ENCODE data around the gene LRRC74B. TPM values are rescaled to one million over a fixed set of nuclear protein-coding genes. Genes with fewer than 3 reads are reported as not detected.
"Not testable (repeated sequence)": the region's sequence is repeated elsewhere in the genome, so short reads cannot be mapped to it uniquely, and the experiment has no call there.

Gene LRRC74B
- total RNA-seq, 1 experiment from 2014 or later: not detected

DNA sequence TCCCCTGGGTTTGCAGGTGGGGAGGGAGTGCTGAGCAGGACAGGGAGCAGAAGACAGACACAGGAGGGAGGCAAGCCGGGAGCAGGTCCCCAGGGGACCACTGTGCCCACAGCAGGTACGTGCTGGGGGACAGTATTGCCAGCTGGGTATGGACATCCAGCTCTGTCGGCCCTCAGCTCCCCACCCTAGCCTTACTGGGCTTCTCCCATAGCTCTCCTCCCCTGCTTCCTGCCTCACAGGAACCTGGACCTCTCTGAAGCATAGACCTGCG lies 9.8 kb downstream of the LRRC74B start:
- no peak for TF ChIP-seq EZH2phosphoT487 (IDR thresholded peaks at IDR 0.05; ENCODE audit: borderline replicate concordance, low read length)
- TF ChIP-seq, protein P1, sequence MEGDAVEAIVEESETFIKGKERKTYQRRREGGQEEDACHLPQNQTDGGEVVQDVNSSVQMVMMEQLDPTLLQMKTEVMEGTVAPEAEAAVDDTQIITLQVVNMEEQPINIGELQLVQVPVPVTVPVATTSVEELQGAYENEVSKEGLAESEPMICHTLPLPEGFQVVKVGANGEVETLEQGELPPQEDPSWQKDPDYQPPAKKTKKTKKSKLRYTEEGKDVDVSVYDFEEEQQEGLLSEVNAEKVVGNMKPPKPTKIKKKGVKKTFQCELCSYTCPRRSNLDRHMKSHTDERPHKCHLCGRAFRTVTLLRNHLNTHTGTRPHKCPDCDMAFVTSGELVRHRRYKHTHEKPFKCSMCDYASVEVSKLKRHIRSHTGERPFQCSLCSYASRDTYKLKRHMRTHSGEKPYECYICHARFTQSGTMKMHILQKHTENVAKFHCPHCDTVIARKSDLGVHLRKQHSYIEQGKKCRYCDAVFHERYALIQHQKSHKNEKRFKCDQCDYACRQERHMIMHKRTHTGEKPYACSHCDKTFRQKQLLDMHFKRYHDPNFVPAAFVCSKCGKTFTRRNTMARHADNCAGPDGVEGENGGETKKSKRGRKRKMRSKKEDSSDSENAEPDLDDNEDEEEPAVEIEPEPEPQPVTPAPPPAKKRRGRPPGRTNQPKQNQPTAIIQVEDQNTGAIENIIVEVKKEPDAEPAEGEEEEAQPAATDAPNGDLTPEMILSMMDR (conservative IDR thresholded peaks at IDR 0.05; ENCODE audit: low read depth, low read length): no peak
- TF ChIP-seq EZH2 (IDR thresholded peaks at IDR 0.05; ENCODE audit: low read length, unreplicated experiment): no peak
- ChIA-PET CTCF (no interaction called here), POLR2A (ENCODE audit: unreplicated experiment) (no interaction called here)
- no peaks in the 10 kb centered on the region for H3K36me3 ChIP-seq (ENCODE audit: low read depth, low read length)
- H3K9ac ChIP-seq (ENCODE audit: low read length): no peak overlapping the region
- no peaks in the 10 kb centered on the region for H3F3A ChIP-seq (ENCODE audit: low read length, unreplicated experiment)
- H3K9me2 ChIP-seq (replicated peaks; ENCODE audit: low read length): no peaks in the 10 kb centered on the region
- no peak overlapping the region for H3K4me3 ChIP-seq (ENCODE audit: low read length)
- ATAC-seq (no peak), DNase-seq (no peak)
- no peaks in the 10 kb centered on the region for H3K27me3 ChIP-seq (ENCODE audit: low read length)
- no peaks in the 10 kb centered on the region for H3K79me2 ChIP-seq (ENCODE audit: low read length)
- H2AFZ ChIP-seq (ENCODE audit: low read length): no peak overlapping the region
- no peaks in the 10 kb centered on the region for H3K9me3 ChIP-seq (ENCODE audit: low read length)
- H3K27ac ChIP-seq (ENCODE audit: low read length): no peak overlapping the region
- no peak overlapping the region for H3K4me2 ChIP-seq (ENCODE audit: low read length)
- intact Hi-C loops (cut with micrococcal nuclease): no loop called here
- H3K4me1 ChIP-seq (ENCODE audit: insufficient read depth, low read length): no peaks in the 10 kb centered on the region
- H4K20me1 ChIP-seq (ENCODE audit: low read length): no peaks in the 10 kb centered on the region
- BruUV-seq (replicated peaks): no TSS peak

DNA sequence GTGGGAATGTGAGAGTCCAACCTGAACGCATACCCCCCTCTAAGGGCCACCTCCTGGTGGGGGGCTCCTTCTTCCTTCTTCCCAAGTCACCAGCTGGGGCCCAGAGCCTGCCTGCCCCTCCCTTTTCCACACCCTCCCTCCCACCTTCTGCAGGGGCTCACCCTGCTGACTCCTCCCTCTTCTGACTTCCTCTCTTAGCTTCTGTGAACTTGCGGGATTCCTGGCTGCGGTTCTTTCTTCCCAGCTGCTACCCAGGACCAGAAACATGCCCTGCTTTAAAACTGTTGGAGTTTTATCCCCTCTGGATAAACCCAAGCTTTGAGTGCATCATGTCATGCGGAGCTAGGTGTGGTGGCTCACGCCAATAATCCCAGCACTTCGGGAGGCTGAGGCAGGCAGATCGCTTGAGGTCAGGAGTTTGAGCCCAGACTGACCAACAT lies 10.2 kb downstream of the LRRC74B start:
- Histone ChIP-seq H3F3A (ENCODE audit: low read length, unreplicated experiment) (no peaks in the 10 kb centered on the region), H3K27ac (ENCODE audit: low read length) (no peak overlapping the region), H3K4me3 (ENCODE audit: low read length) (no peak overlapping the region), H3K9ac (ENCODE audit: low read length) (no peak overlapping the region), H3K79me2 (ENCODE audit: low read length) (no peaks in the 10 kb centered on the region), H3K4me1 (ENCODE audit: insufficient read depth, low read length) (no peaks in the 10 kb centered on the region), H3K36me3 (ENCODE audit: low read depth, low read length) (no peaks in the 10 kb centered on the region), H3K27me3 (ENCODE audit: low read length) (no peaks in the 10 kb centered on the region), H3K9me2 (replicated peaks; ENCODE audit: low read length) (no peaks in the 10 kb centered on the region), H3K9me3 (ENCODE audit: low read length) (no peaks in the 10 kb centered on the region), H2AFZ (ENCODE audit: low read length) (no peak overlapping the region), H3K4me2 (ENCODE audit: low read length) (no peak overlapping the region), H4K20me1 (ENCODE audit: low read length) (no peaks in the 10 kb centered on the region)
- DNase-seq (no peak), ATAC-seq (no peak)
- BruUV-seq (replicated peaks): no TSS peak
- TF ChIP-seq, protein P1 (conservative IDR thresholded peaks at IDR 0.05; ENCODE audit: low read depth, low read length): no peak
- no peak for TF ChIP-seq EZH2phosphoT487 (IDR thresholded peaks at IDR 0.05; ENCODE audit: borderline replicate concordance, low read length)
- no peak for TF ChIP-seq EZH2 (IDR thresholded peaks at IDR 0.05; ENCODE audit: low read length, unreplicated experiment)
- ChIA-PET POLR2A (ENCODE audit: unreplicated experiment) (no interaction called here), CTCF (no interaction called here)
- intact Hi-C loops (cut with micrococcal nuclease): no loop called here

- H3K4me2 ChIP-seq (ENCODE audit: low read length); H3K4me3 ChIP-seq (ENCODE audit: low read length); POLR2A ChIA-PET (ENCODE audit: unreplicated experiment); H3K79me2 ChIP-seq (ENCODE audit: low read length); H3K4me1 ChIP-seq (ENCODE audit: insufficient read depth, low read length); H3K27me3 ChIP-seq (ENCODE audit: low read length); H4K20me1 ChIP-seq (ENCODE audit: low read length); DNase-seq; ATAC-seq; intact Hi-C loops (cut with micrococcal nuclease); H3K9me2 ChIP-seq (replicated peaks; ENCODE audit: low read length); H3K36me3 ChIP-seq (ENCODE audit: low read depth, low read length); H3K9ac ChIP-seq (ENCODE audit: low read length); H3K27ac ChIP-seq (ENCODE audit: low read length); CTCF ChIA-PET; H3K9me3 ChIP-seq (ENCODE audit: low read length); H2AFZ ChIP-seq (ENCODE audit: low read length); BruUV-seq (replicated peaks); H3F3A ChIP-seq (ENCODE audit: low read length, unreplicated experiment): not testable (repeated sequence)
Measured at GRCh38 chr22:21060363-21060762, 14.6 kb downstream of the LRRC74B start.

DNA sequence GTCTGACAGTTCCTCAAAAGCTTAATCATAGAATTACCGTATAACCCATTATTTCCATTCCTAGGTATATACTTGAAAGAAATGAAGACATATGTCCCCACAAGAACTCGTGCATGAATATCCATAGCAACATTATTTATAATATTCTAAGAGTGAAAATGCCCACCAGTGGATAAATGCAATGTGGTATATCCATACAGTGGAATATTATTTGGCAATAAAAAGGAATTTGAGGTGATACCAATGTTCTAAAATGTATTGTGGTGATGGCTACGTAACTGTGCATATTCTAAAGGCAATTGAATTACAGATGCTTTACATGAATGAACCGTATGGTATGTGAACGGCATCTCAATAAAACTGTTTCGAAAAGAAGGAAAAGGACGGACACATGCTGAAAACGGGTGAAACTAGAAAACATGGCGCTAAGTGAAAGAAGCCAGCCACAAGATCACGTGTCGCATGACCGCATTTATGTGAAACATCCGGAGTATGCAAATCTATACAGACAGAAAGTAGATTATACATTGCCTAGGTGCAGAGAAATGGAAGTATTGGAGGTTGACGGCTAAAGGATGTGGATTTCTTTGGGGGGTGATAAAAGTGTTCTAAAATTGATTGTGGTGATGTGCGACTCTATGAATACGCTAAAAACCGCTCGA lies 16.0 kb downstream of the LRRC74B start:
- H3K27me3 ChIP-seq (ENCODE audit: low read length); H3K9me3 ChIP-seq (ENCODE audit: low read length); H3K9me2 ChIP-seq (replicated peaks; ENCODE audit: low read length); H3K36me3 ChIP-seq (ENCODE audit: low read depth, low read length); DNase-seq; ATAC-seq; H3K4me2 ChIP-seq (ENCODE audit: low read length); H3K27ac ChIP-seq (ENCODE audit: low read length); H3K4me3 ChIP-seq (ENCODE audit: low read length); H3F3A ChIP-seq (ENCODE audit: low read length, unreplicated experiment); H4K20me1 ChIP-seq (ENCODE audit: low read length); H2AFZ ChIP-seq (ENCODE audit: low read length); H3K4me1 ChIP-seq (ENCODE audit: insufficient read depth, low read length); H3K79me2 ChIP-seq (ENCODE audit: low read length); intact Hi-C loops (cut with micrococcal nuclease); H3K9ac ChIP-seq (ENCODE audit: low read length); CTCF ChIA-PET; BruUV-seq (replicated peaks); POLR2A ChIA-PET (ENCODE audit: unreplicated experiment): not testable (repeated sequence)

GRCh38 chr22:21064425-21064824 lies 18.7 kb downstream of the LRRC74B start:
- CTCF ChIA-PET; ATAC-seq; H4K20me1 ChIP-seq (ENCODE audit: low read length): not testable (repeated sequence)

More at GRCh38 chr22:21064425-21064824, 18.7 kb downstream of the LRRC74B start:
- H3F3A ChIP-seq (ENCODE audit: low read length, unreplicated experiment); DNase-seq; H3K79me2 ChIP-seq (ENCODE audit: low read length); H3K9ac ChIP-seq (ENCODE audit: low read length); H3K4me2 ChIP-seq (ENCODE audit: low read length); H3K36me3 ChIP-seq (ENCODE audit: low read depth, low read length); H3K4me3 ChIP-seq (ENCODE audit: low read length); intact Hi-C loops (cut with micrococcal nuclease); H3K4me1 ChIP-seq (ENCODE audit: insufficient read depth, low read length); H2AFZ ChIP-seq (ENCODE audit: low read length); POLR2A ChIA-PET (ENCODE audit: unreplicated experiment); H3K9me3 ChIP-seq (ENCODE audit: low read length); H3K9me2 ChIP-seq (replicated peaks; ENCODE audit: low read length); H3K27me3 ChIP-seq (ENCODE audit: low read length); BruUV-seq (replicated peaks); H3K27ac ChIP-seq (ENCODE audit: low read length): not testable (repeated sequence)

All from PC-3 (cell line).